GM19372 (cell line): Measurements from ENCODE around the gene LMO1.

Source experiments
- ATAC-seq: cut with Tn5 transposase; IDR thresholded peaks from one replicate; pipeline ENCODE4 v1.9.1; 2021; ENCODE audit warnings: mild to moderate bottlenecking, low read depth, moderate library complexity; ENCODE audit not compliant: unreplicated experiment

Gene LMO1

GRCh38 chr11:8177136-8177535 lies 86.5 kb downstream of the LMO1 start:
- ATAC-seq = no peak
